Activated naive CD4-positive, alpha-beta T cell treated with anti-CD3 and anti-CD28 coated beads for 36 hours (primary cell): ENCODE data around the gene PTPRN2. TPM values are rescaled to one million over a fixed set of nuclear protein-coding genes. Genes with fewer than 3 reads are reported as not detected.

Source experiments
- CTCF ChIA-PET: fragments of 350-600 bp; sonication (Branson Sonifier 250); formaldehyde crosslinking; loops from one replicate; lab custom pipeline; 2021; ENCODE audit warnings: antibody characterized with exemption; lab: Charles Lee
- DNase-seq: peaks from one replicate; pipeline ENCODE4 v3.0.0-alpha.2; 2020
- H3K27ac Mint-ChIP-seq: one replicate; pipeline ENCODE4 v1.8.0; 2021; ENCODE audit warnings: mild to moderate bottlenecking, mixed read lengths
- H3K27me3 Mint-ChIP-seq: one replicate; pipeline ENCODE4 v1.8.0; 2021; ENCODE audit warnings: low read depth, mixed read lengths
- H3K36me3 Mint-ChIP-seq: one replicate; pipeline ENCODE4 v1.8.0; 2021; ENCODE audit warnings: low read depth, mixed read lengths
- H3K4me1 Mint-ChIP-seq: one replicate; pipeline ENCODE4 v1.8.0; 2021; ENCODE audit warnings: low read depth, mixed read lengths
- H3K4me3 Mint-ChIP-seq: one replicate; pipeline ENCODE4 v1.8.0; 2021; ENCODE audit warnings: mild to moderate bottlenecking, moderate library complexity, mixed read lengths
- H3K9me3 Mint-ChIP-seq: one replicate; pipeline ENCODE4 v1.8.0; 2021; ENCODE audit warnings: mixed read lengths
- intact Hi-C: fragments of 100-400 bp; cut with micrococcal nuclease; formaldehyde crosslinking; loops from one replicate; pipeline ENCODE4 v1.15.1; 2023
- total RNA-seq, 2 experiments: library from RNA; stranded (reverse); gene quantifications; one replicate each; pipeline ENCODE4 v1.2.3, GENCODE V29; 2021

The PTPRN2 gene
- total RNA-seq, 2 experiments from 2014 or later: 0.54 to 0.62 TPM

GRCh38 chr7:157993406-157994105, 594.1 kb downstream of the PTPRN2 start:
- Mint-ChIP-seq H3K36me3 (no peaks in the 10 kb centered on the region), H3K27ac (no peak overlapping the region)

DNA sequence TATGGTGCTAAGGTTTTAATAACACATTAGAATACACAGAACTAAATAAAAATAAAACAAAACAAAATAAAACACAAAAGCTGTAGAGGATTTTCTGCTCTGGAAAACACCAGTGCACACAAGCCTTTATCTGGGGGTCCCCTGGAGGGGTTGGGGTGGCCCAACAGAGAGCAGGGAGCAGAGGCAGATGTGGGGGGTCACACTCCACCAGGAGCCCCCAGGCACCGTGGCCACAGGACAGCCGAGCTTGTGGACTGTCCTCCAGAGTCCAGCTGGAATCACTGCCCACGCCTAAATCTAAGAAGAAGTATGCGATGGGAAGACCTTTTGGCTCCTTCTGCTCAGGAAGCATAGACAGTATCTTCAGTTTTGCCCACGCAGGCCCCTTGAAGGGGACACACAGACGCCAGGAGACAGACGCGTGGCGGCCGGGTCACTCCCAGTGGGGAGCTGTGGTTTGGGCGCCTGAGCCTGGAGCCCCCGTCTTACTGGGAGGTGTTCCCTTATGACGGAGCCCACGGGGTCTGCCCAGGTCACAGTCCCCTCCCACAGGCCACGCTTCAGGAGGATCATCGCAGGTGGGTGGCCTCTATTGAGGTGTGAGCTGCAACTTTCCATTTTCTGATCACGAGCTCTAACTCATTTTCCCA, 595.0 kb downstream of the PTPRN2 start:
- Mint-ChIP-seq H3K27ac (no peak overlapping the region), H3K4me1 (no peaks in the 10 kb centered on the region), H3K36me3 (no peaks in the 10 kb centered on the region), H3K9me3 (no peaks in the 10 kb centered on the region), H3K4me3 (no peak overlapping the region), H3K27me3 (no peaks in the 10 kb centered on the region)
- CTCF ChIA-PET: no interaction called here
- no peak for DNase-seq
- intact Hi-C loops: no loop called here

More at GRCh38 chr7:157993406-157994105, 594.1 kb downstream of the PTPRN2 start:
- CTCF ChIA-PET: no interaction called here
- Mint-ChIP-seq H3K27me3 (no peaks in the 10 kb centered on the region), H3K4me3 (no peak overlapping the region), H3K9me3 (no peaks in the 10 kb centered on the region), H3K4me1 (no peaks in the 10 kb centered on the region)
- no peak for DNase-seq
- intact Hi-C loops: no loop called here

DNA sequence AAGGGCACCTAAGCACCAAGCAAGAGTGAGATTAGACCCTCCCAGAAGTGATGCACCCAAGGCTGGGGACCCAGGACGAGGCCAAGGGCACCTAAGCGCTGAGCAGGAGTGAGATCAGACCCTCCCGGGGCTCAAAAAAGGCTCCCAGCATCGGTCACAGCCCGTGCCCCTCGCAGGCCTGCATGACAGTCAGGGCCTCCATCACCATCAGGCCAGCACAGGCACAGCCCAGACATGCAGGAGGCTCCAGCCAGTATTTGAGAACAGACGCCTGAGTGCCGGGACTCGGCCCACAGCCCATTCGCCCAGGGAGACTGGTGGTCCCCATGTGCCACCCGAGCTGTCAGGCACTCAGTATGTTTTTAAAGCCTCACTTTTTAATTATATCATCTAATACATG, 595.9 kb downstream of the PTPRN2 start:
- Mint-ChIP-seq H3K27ac (no peak overlapping the region), H3K4me3 (no peak overlapping the region), H3K9me3 (no peaks in the 10 kb centered on the region), H3K4me1 (no peaks in the 10 kb centered on the region), H3K27me3 (no peaks in the 10 kb centered on the region), H3K36me3 (no peaks in the 10 kb centered on the region)
- CTCF ChIA-PET: no interaction called here
- intact Hi-C loops: no loop called here
- DNase-seq: no peak

- intact Hi-C loops: no loop called here
- CTCF ChIA-PET: no interaction called here
- no peak overlapping the region for H3K4me3 Mint-ChIP-seq
- H3K27me3 Mint-ChIP-seq: no peaks in the 10 kb centered on the region
- DNase-seq: no peak
- no peak overlapping the region for H3K27ac Mint-ChIP-seq
- H3K9me3 Mint-ChIP-seq: no peaks in the 10 kb centered on the region
- no peaks in the 10 kb centered on the region for H3K36me3 Mint-ChIP-seq
- H3K4me1 Mint-ChIP-seq: no peaks in the 10 kb centered on the region
Observed at GRCh38 chr7:157991351-157991750, 596.3 kb downstream of the PTPRN2 start.

GRCh38 chr7:157990881-157991250, 596.8 kb downstream of the PTPRN2 start:
- CTCF ChIA-PET: no interaction called here
- Mint-ChIP-seq H3K9me3 (no peaks in the 10 kb centered on the region), H3K36me3 (no peaks in the 10 kb centered on the region), H3K27ac (no peak overlapping the region), H3K4me1 (no peaks in the 10 kb centered on the region), H3K27me3 (no peaks in the 10 kb centered on the region), H3K4me3 (no peak overlapping the region)
- DNase-seq: no peak
- intact Hi-C loops: no loop called here

DNA sequence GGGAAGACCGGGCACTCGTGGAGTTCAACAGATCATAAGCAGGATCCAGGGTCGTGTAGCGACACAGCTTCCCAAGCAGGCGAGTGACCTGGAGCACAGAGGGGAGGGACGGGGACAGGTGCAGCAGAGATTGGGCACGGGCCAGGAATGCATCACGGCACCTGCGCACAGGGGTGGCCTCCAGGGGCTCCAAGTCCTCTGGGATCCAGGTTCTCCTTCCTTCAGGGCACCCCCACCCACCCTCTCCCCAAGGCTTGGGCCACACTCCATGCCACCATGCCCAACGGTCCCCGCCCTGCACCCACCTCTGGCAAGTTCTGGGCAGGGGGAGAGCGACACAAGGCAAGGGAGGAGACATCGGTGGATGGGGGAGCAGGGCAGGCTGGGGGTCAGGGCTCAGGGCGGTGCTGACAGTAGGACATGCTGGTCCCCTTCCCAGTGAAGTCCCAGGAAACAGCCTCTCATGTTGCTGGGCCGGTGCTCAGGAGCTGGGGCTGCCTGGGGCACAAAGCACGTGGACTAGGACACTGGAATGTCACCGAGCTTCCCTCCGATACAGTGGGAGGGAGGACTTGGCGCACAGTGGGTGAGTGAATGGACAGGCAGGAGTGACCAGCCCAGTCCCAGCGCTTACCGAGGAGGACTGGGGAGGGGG, 597.3 kb downstream of the PTPRN2 start:
- CTCF ChIA-PET: no interaction called here
- no peaks in the 10 kb centered on the region for H3K36me3 Mint-ChIP-seq
- H3K9me3 Mint-ChIP-seq: no peaks in the 10 kb centered on the region
- H3K4me3 Mint-ChIP-seq: no peak overlapping the region
- H3K27ac Mint-ChIP-seq: no peak overlapping the region
- DNase-seq: no peak
- H3K27me3 Mint-ChIP-seq: no peaks in the 10 kb centered on the region
- H3K4me1 Mint-ChIP-seq: no peaks in the 10 kb centered on the region
- intact Hi-C loops: no loop called here

DNA sequence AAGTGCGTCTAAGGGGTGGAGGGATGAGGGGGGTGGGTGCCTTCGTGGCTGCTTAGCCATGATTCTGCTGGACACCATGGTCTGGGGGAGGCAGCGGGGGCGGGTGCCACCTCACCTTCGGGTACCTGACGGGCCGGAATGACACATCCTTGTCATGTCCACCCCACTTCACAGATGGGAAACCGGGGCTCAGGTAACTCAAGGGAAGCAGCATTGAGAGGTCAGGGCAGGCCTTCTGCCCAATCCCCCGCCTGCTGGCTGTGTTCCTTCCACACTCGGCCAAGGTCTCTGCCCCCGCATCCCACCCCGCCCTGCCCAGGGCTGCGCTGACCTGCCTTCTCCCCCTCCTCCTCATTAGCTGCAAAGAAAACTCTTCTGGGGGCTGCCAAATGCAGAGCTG, 598.0 kb downstream of the PTPRN2 start:
- no peaks in the 10 kb centered on the region for H3K9me3 Mint-ChIP-seq
- intact Hi-C loops: no loop called here
- DNase-seq: no peak
- H3K36me3 Mint-ChIP-seq: no peaks in the 10 kb centered on the region
- no peaks in the 10 kb centered on the region for H3K4me1 Mint-ChIP-seq
- H3K27ac Mint-ChIP-seq: no peak overlapping the region
- H3K4me3 Mint-ChIP-seq: no peak overlapping the region
- H3K27me3 Mint-ChIP-seq: no peaks in the 10 kb centered on the region
- CTCF ChIA-PET: no interaction called here

DNA sequence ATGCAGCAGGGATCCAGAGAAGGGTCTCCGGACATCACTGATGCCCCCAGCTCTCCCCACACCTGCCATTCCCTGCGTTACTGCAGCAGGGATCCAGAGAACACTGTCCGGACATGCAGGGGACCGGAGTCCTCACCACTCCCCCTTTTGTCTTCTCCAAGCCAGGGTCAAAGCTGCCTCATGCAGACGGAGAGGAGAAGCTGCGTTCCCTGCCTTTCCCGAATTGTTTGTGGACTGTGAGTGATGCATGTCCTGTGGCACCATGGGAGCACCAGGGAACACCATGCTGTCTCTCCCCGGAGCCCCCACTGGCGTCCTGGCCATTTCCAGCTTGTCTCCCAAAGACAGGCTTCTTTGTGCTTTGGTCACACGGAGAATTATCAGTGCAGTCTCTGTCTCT, 599.7 kb downstream of the PTPRN2 start:
- DNase-seq: no peak
- intact Hi-C loops: no loop called here
- H3K27ac Mint-ChIP-seq: no peak overlapping the region
- no peaks in the 10 kb centered on the region for H3K9me3 Mint-ChIP-seq
- no peaks in the 10 kb centered on the region for H3K36me3 Mint-ChIP-seq
- H3K27me3 Mint-ChIP-seq: no peaks in the 10 kb centered on the region
- H3K4me1 Mint-ChIP-seq: no peaks in the 10 kb centered on the region
- CTCF ChIA-PET: no interaction called here
- H3K4me3 Mint-ChIP-seq: no peak overlapping the region

- no peak overlapping the region for H3K27ac Mint-ChIP-seq
- H3K27me3 Mint-ChIP-seq: no peaks in the 10 kb centered on the region
- no peaks in the 10 kb centered on the region for H3K9me3 Mint-ChIP-seq
- CTCF ChIA-PET: no interaction called here
- no peak for DNase-seq
- no peaks in the 10 kb centered on the region for H3K36me3 Mint-ChIP-seq
- intact Hi-C loops: no loop called here
- no peak overlapping the region for H3K4me3 Mint-ChIP-seq
- H3K4me1 Mint-ChIP-seq: no peaks in the 10 kb centered on the region
Observed at GRCh38 chr7:157986051-157986450, 601.6 kb downstream of the PTPRN2 start.

GRCh38 chr7:157985636-157986035, 602.0 kb downstream of the PTPRN2 start:
- Mint-ChIP-seq H3K9me3 (no peaks in the 10 kb centered on the region), H3K36me3 (no peaks in the 10 kb centered on the region), H3K4me3 (no peak overlapping the region), H3K27ac (no peak overlapping the region), H3K4me1 (no peaks in the 10 kb centered on the region), H3K27me3 (no peaks in the 10 kb centered on the region)
- CTCF ChIA-PET: no interaction called here
- DNase-seq: no peak
- intact Hi-C loops: no loop called here

DNA sequence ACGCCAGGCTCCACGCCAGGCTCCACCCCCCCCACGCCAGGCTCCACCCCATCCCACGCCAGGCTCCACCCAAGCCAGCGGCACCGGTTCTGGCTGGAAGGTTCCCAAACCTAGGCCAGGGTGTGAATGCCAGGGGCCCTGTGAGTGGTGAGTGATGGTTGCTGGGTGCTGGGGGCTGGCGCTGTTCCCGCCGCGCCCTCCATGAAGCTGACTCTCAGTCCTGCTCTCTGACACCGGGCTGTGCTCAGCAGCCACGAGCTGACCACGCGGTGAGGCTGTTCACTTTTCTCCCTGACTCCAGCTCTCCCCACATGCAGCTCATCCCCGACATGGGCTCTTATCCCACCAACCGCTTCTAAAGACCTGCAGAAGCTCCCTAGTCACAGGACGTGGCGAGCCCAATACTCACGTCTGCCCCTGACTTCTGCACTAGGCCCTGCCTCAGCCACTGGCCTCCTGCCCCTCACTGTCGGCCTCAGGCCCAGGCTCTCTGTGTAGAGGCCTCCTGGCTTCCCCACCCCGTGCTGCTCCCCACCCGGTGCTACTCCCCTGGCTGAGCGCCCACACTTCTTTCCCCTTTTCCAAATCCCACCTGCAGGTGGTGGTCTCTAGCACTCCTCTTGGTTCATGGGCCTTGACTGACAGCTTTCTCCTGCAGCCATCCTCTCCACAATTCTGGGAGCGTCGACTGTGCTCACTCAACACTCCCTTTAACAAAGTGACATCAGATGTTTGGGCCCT, 603.0 kb downstream of the PTPRN2 start:
- H3K4me3 Mint-ChIP-seq: no peak overlapping the region
- no peaks in the 10 kb centered on the region for H3K4me1 Mint-ChIP-seq
- no peaks in the 10 kb centered on the region for H3K9me3 Mint-ChIP-seq
- no peak overlapping the region for H3K27ac Mint-ChIP-seq
- intact Hi-C loops: no loop called here
- CTCF ChIA-PET: no interaction called here
- H3K27me3 Mint-ChIP-seq: no peaks in the 10 kb centered on the region
- DNase-seq: no peak
- H3K36me3 Mint-ChIP-seq: no peaks in the 10 kb centered on the region

GRCh38 chr7:157983502-157984422, 603.9 kb downstream of the PTPRN2 start:
- DNase-seq: no peak
- Mint-ChIP-seq H3K27me3 (no peaks in the 10 kb centered on the region), H3K27ac (no peak overlapping the region), H3K36me3 (no peaks in the 10 kb centered on the region), H3K4me3 (no peak overlapping the region), H3K4me1 (no peaks in the 10 kb centered on the region), H3K9me3 (no peaks in the 10 kb centered on the region)
- CTCF ChIA-PET: no interaction called here
- intact Hi-C loops: no loop called here
